Heart right ventricle (tissue), 16 donors: ENCODE data around the gene ERP44. TPM values are rescaled to one million over a fixed set of nuclear protein-coding genes. Genes with fewer than 3 reads are reported as not detected.

ENCODE experiments used
- ATAC-seq, 8 donors: fragments of 200-7000 bp; cut with Tn5 transposase; one replicate each; pipeline ENCODE4 v1.9.1; 2020; ENCODE audit warnings: mild to moderate bottlenecking in 8 of 8, moderate library complexity in 8 of 8, moderate number of reproducible peaks in 1 of 8
- DNase-seq, 2 donors: peaks; one replicate each; pipeline ENCODE4 v3.0.0-alpha.2; 2020
- H3K27ac ChIP-seq, 10 donors: fragments of 200-600 bp; sonication (generic) in 2 of 10; one replicate each; pipeline versions ENCODE4 v1.5.0 to v1.8.0; 2020 to 2022; ENCODE audit warnings: mild to moderate bottlenecking in 3 of 10
- H3K27me3 ChIP-seq, 7 donors: fragments of 200-600 bp; one replicate each; pipeline ENCODE4 v1.8.0; 2021 to 2022; ENCODE audit warnings: mild to moderate bottlenecking in 2 of 7
- H3K36me3 ChIP-seq, 9 donors: fragments of 200-600 bp; sonication (generic) in 1 of 9; one replicate each; pipeline versions ENCODE4 v1.5.0 to v1.8.0; 2020 to 2022; ENCODE audit warnings: mild to moderate bottlenecking in 2 of 9
- H3K4me1 ChIP-seq, 9 donors: fragments of 200-600 bp; sonication (generic) in 1 of 9; one replicate each; pipeline versions ENCODE4 v1.5.0 to v1.8.0; 2020 to 2022; ENCODE audit warnings: mild to moderate bottlenecking in 4 of 9
- H3K4me3 ChIP-seq, 10 donors: fragments of 200-600 bp; sonication (generic) in 2 of 10; one replicate each; pipeline versions ENCODE4 v1.5.0 to v1.8.0; 2020 to 2022; ENCODE audit warnings: mild to moderate bottlenecking in 7 of 10, moderate library complexity in 2 of 10
- H3K9me3 ChIP-seq, 11 donors: fragments of 200-600 bp in 10 of 11; sonication (generic) in 2 of 11; one replicate each; pipeline versions ENCODE4 v1.5.0 to v1.8.0; 2013 to 2022; ENCODE audit warnings: mild to moderate bottlenecking in 2 of 11, control low read depth in 1 of 11, moderate library complexity in 1 of 11
- CTCF ChIP-seq, 9 donors: fragments of 200-600 bp; sonication (generic) in 2 of 9; IDR thresholded peaks; one replicate each; pipeline versions ENCODE4 v1.5.0 to v1.8.0; 2021 to 2022; ENCODE audit warnings: antibody characterized with exemption in 9 of 9, mild to moderate bottlenecking in 5 of 9, moderate library complexity in 1 of 9
- WGBS, 2 donors: extraction: QIAGEN DNeasy Blood & Tissue Kit; methylation state at CpG; one replicate each; pipeline ENCODE4 v1.1.7; 2013; ENCODE audit warnings: inconsistent platforms in 1 of 2; 5-methylcytosine and 5-hydroxymethylcytosine counted together
- intact Hi-C, 10 donors: fragments of 100-400 bp; cut with DNase I; formaldehyde crosslinking; loops; one replicate each; pipeline versions ENCODE4 v1.11.1 to v1.14.2; 2022
- polyA plus RNA-seq, 2 donors: library from polyadenylated mRNA; stranded (reverse); fragments of 200-250 nt; gene quantifications; one replicate each; pipeline ENCODE4 v1.2.3, GENCODE V29; 2013
- total RNA-seq, 10 donors: library from RNA; stranded (reverse); fragmentation: NEBNext Ultra II Directional in 3 of 10; extraction: Animal tissue kit (Norgen Biotek cat#: 25700) in 3 of 10; gene quantifications; one replicate each; pipeline versions ENCODE4 v1.2.1 to v1.2.4, GENCODE V29; 2021 to 2023
- donor health status: Arrhythmogenic right ventricular cardiomyopathy.
- donor health status: ischemic (EF 13 %, LVEDD 7.1; RV severe dilation, severe dysfunction).
- donor health status: healthy with polysubstance abuse.
- donor health status: DM: no; HTN: yes; CAD: no.
- donor health status: DM: no; HTN: no; CAD: no.
- donor health status: ischemic (EF 25% LVEDD 6.9; RV normal size, moderate dysfunction).
- donor health status: ischemic (EF 25% LVEDD 5.7; RV mildly dilated, moderate dysfunction).
- donor health status: healthy.
- donor health status: DM: yes; HTN: yes; CAD: no.
- donor health status: Ischemic cardiomyopathy.
- donor health status: ischemic (EF 35%, LVEDD 5.7; RV mildly dilated, moderate dysfunction).
- donor health status: nonischemic (EF 11% LVEDD 7.7; RV severe dilation, severe dysfunction).
- donor health status: DM: yes; HTN: yes; CAD: no.
- donor health status: PGD.
- donor health status: ischemic (EF 29% LVEDD 5.4; RV normal size, mild dysfunction).
- donor health status: nonischemic (EF 23%, LVEDD 6.1; RV moderate dilation, normal function).

Gene ERP44
- total and polyA plus RNA-seq, 12 donors, result 11.9 to 19.8 (median 15.2) TPM

- intact Hi-C loops, result no loop called here
- ATAC-seq, result no peak
- Histone ChIP-seq H3K27ac (no peak overlapping the region), H3K4me1 (peaks cover 0 to 3% (median 0%) of the 10 kb centered on the region in 9 donors), H3K9me3 (peaks cover 0 to 12% (median 0%) of the 10 kb centered on the region in 11 donors), H3K4me3 (no peak overlapping the region), H3K27me3 (no peaks in the 10 kb centered on the region), H3K36me3 (peaks cover 0 to 63% (median 7%) of the 10 kb centered on the region in 9 donors)
- DNase-seq, result no peak
- 83 to 95% methylated on average over 1 of the region's 1 CpG for WGBS, 2 donors
- no peak for TF ChIP-seq CTCF (IDR thresholded peaks at IDR 0.05)
Observed at GRCh38 chr9:100049551-100049950, 49.2 kb downstream of the ERP44 start.

DNA sequence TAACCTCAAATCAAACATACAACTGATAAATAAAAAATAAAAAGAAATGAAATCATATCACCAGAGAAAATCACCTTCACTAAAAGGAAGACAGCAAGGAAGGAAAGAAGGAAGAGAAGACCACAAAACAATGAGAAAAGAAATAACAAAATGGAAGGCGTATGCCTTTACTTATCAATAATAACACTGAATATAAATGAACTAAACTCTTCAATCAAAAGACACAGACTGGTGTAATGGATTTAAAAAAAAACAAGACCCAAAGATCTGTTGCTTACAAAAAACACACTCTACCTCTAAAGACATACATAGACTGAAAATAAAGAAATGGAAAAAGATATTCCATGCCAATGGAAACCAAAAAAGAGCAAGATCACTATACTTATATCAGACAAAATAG, 60.3 kb downstream of the ERP44 start:
- Histone ChIP-seq H3K9me3 (peaks cover 0 to 22% (median 0%) of the 10 kb centered on the region in 11 donors), H3K4me3 (no peak overlapping the region), H3K36me3 (peaks cover 0 to 15% (median 0%) of the 10 kb centered on the region in 9 donors), H3K27ac (no peak overlapping the region), H3K4me1 (peaks cover 0 to 11% (median 7%) of the 10 kb centered on the region in 9 donors), H3K27me3 (no peaks in the 10 kb centered on the region)
- ATAC-seq, result no peak
- no peak for TF ChIP-seq CTCF (IDR thresholded peaks at IDR 0.05)
- intact Hi-C loops, result loop anchor here in 2 of 10 donors (10.0 kb wide), 2 partner anchors 56 to 286 kb away; partner anchors contain the start of genes ERP44 (in 1 of the 2) and INVS (in 1 of the 2)
- WGBS, 2 donors, result 91 to 97% methylated on average over 1 of the region's 1 CpG
- DNase-seq, result no peak

- H3K27me3 ChIP-seq, result no peaks in the 10 kb centered on the region
- peaks cover 0 to 10% (median 0%) of the 10 kb centered on the region in 11 donors for H3K9me3 ChIP-seq
- ATAC-seq (no peak), DNase-seq (no peak)
- 74 to 83% methylated on average over 3 of the region's 3 CpGs for WGBS, 2 donors
- no peak for TF ChIP-seq CTCF (IDR thresholded peaks at IDR 0.05)
- intact Hi-C loops, result loop anchor here in 3 of 10 donors (5.0 to 10.0 kb wide), 3 partner anchors 61 to 291 kb away; partner anchors contain the start of genes ERP44 (in 1 of the 3) and INVS (in 1 of the 3)
- H3K4me1 ChIP-seq, result peaks cover 0 to 14% (median 7%) of the 10 kb centered on the region in 9 donors
- no peak overlapping the region for H3K27ac ChIP-seq
- H3K36me3 ChIP-seq, result peaks cover 0 to 12% (median 0%) of the 10 kb centered on the region in 9 donors
- H3K4me3 ChIP-seq, result no peak overlapping the region
Observed at GRCh38 chr9:100033877-100034551, 64.8 kb downstream of the ERP44 start.

GRCh38 chr9:100030548-100030947, 68.3 kb downstream of the ERP44 start:
- no peak overlapping the region for H3K4me3 ChIP-seq
- DNase-seq (no peak), ATAC-seq (peak in 1 of 8 donors; percentile 34)
- H3K27ac ChIP-seq, result no peak overlapping the region
- peaks cover 0 to 26% (median 7%) of the 10 kb centered on the region in 9 donors for H3K4me1 ChIP-seq
- TF ChIP-seq CTCF (IDR thresholded peaks at IDR 0.05), result no peak
- intact Hi-C loops, result loop anchor here in 3 of 10 donors (5.0 to 10.0 kb wide), 3 partner anchors 64 to 294 kb away; partner anchors contain the start of genes ERP44 (in 1 of the 3) and INVS (in 1 of the 3)
- H3K9me3 ChIP-seq, result peaks cover 0 to 7% (median 0%) of the 10 kb centered on the region in 11 donors
- 94 to 100% methylated on average over 2 of the region's 2 CpGs for WGBS, 2 donors
- H3K36me3 ChIP-seq, result peaks cover 0 to 20% (median 0%) of the 10 kb centered on the region in 9 donors
- no peaks in the 10 kb centered on the region for H3K27me3 ChIP-seq
